PC-3 (cell line): Measurements from ENCODE around the gene NPC1. TPM values are rescaled to one million over a fixed set of nuclear protein-coding genes. Genes with fewer than 3 reads are reported as not detected.

Experiments
- ATAC-seq: fragments of 200-7000 bp; cut with Tn5 transposase; 2 replicates; pipeline ENCODE4 v1.9.1; 2020; ENCODE audit warnings: mild to moderate bottlenecking, moderate library complexity
- BruUV-seq: library from RNA; stranded (reverse); fragments of 400-500 nt; replicated peaks from 2 replicates; lab custom pipeline; 2021; lab: Mats Ljungman, UMichigan
- CTCF ChIA-PET: fragments of 300-600 bp; sonication (Branson Sonifier 250); formaldehyde crosslinking; loops from one replicate; lab custom pipeline; 2022; ENCODE audit warnings: antibody characterized with exemption; lab: Charles Lee
- POLR2A ChIA-PET: fragments of 300-600 bp; sonication (Branson Sonifier 250); formaldehyde crosslinking; loops from one replicate; lab custom pipeline; 2022; ENCODE audit warnings: antibody characterized with exemption; ENCODE audit not compliant: unreplicated experiment; lab: Charles Lee
- DNase-seq: peaks from one replicate; pipeline ENCODE4 v3.0.0-alpha.2; 2015
- H2AFZ ChIP-seq: fragments of 300-600 bp; sonication (generic); 2 replicates; pipeline ENCODE4 v1.6.0; 2016; ENCODE audit warnings: antibody characterized with exemption, low read length
- H3F3A ChIP-seq: fragments of 300-600 bp; sonication (generic); one replicate; pipeline ENCODE4 v1.6.0; 2017; ENCODE audit warnings: antibody characterized with exemption, low read length, control low read depth, mild to moderate bottlenecking; ENCODE audit not compliant: unreplicated experiment
- H3K27ac ChIP-seq: fragments of 300-600 bp; sonication (generic); 2 replicates; pipeline ENCODE4 v1.5.1; 2016; ENCODE audit warnings: mild to moderate bottlenecking, low read length
- H3K27me3 ChIP-seq: fragments of 300-600 bp; sonication (generic); 2 replicates; pipeline ENCODE4 v1.6.1; 2016; ENCODE audit warnings: low read length, mixed read lengths
- H3K36me3 ChIP-seq: fragments of 300-600 bp; sonication (generic); 2 replicates; pipeline ENCODE4 v1.6.1; 2016; ENCODE audit warnings: low read depth, mixed run types, low read length, mixed read lengths
- H3K4me1 ChIP-seq: fragments of 300-600 bp; sonication (generic); 2 replicates; pipeline ENCODE4 v1.5.1; 2016; ENCODE audit warnings: low read length; ENCODE audit not compliant: insufficient read depth
- H3K4me2 ChIP-seq: fragments of 300-600 bp; sonication (generic); 2 replicates; pipeline ENCODE4 v1.6.0; 2016; ENCODE audit warnings: low read length
- H3K4me3 ChIP-seq: fragments of 300-600 bp; sonication (generic); 2 replicates; pipeline ENCODE4 v1.5.1; 2016; ENCODE audit warnings: mild to moderate bottlenecking, low read length, mixed read lengths
- H3K79me2 ChIP-seq: fragments of 300-600 bp; sonication (generic); 2 replicates; pipeline ENCODE4 v1.6.1; 2017; ENCODE audit warnings: low read length, mixed read lengths
- H3K9ac ChIP-seq: fragments of 300-600 bp; sonication (generic); 2 replicates; pipeline ENCODE4 v1.6.0; 2016; ENCODE audit warnings: mild to moderate bottlenecking, low read length
- H3K9me2 ChIP-seq: fragments of 300-600 bp; sonication (generic); replicated peaks from 2 replicates; pipeline ENCODE4 v1.6.1; 2016; ENCODE audit warnings: mixed run types, low read length, mixed read lengths
- H3K9me3 ChIP-seq: fragments of 300-600 bp; sonication (generic); 2 replicates; pipeline ENCODE4 v1.6.1; 2016; ENCODE audit warnings: low read length, mixed read lengths
- H4K20me1 ChIP-seq: fragments of 300-600 bp; sonication (generic); 2 replicates; pipeline ENCODE4 v1.6.1; 2016; ENCODE audit warnings: low read length, mixed read lengths
- EZH2 ChIP-seq: fragments of 300-600 bp; sonication (generic); IDR thresholded peaks from one replicate; pipeline ENCODE4 v1.6.1; 2017; ENCODE audit warnings: antibody characterized with exemption, mild to moderate bottlenecking, low read length; ENCODE audit not compliant: unreplicated experiment
- EZH2phosphoT487 ChIP-seq: fragments of 300-600 bp; sonication (generic); IDR thresholded peaks from 2 replicates; pipeline ENCODE4 v1.6.1; 2018; ENCODE audit warnings: mild to moderate bottlenecking, antibody characterized with exemption, low read length, borderline replicate concordance
- intact Hi-C: fragments of 100-400 bp; cut with micrococcal nuclease; formaldehyde crosslinking; loops from 2 replicates; pipeline ENCODE4 v1.9.0; 2023
- total RNA-seq: library from RNA; depleted of rRNA; stranded (reverse); fragments of >200 nt; gene quantifications from 2 replicates; pipeline ENCODE4 v1.2.3, GENCODE V29; 2014
- TF ChIP-seq, protein P1 (sequence below): fragments of 300-600 bp; sonication (generic); conservative IDR thresholded peaks from 2 replicates; pipeline ENCODE4 v1.5.1; 2017; ENCODE audit warnings: antibody characterized with exemption, low read depth, mild to moderate bottlenecking, low read length

Gene NPC1
- total RNA-seq, 1 experiment from 2014 or later = 85.5 TPM

- no TSS peak for BruUV-seq
- POLR2A ChIA-PET = interaction anchor here (0.6 kb wide), 2 partner anchors 485 to 909 kb away, joined by 3 to 11 read pairs; no protein-coding TSS in a partner anchor
- H3K4me1 ChIP-seq = peaks cover 33% of the 10 kb centered on the region
These were observed 2.0 kb downstream of the NPC1 start for GRCh38 chr18:23584019-23584983.

GRCh38 chr18:23583071-23583865, 3.0 kb downstream of the NPC1 start:
- Histone ChIP-seq H3K9me3 (no peaks in the 10 kb centered on the region), H3K36me3 (no peaks in the 10 kb centered on the region; the same call in 1 of the 2 replicates), H3F3A (no peaks in the 10 kb centered on the region), H3K27ac (no peak overlapping the region), H3K4me2 (peak overlapping the region; percentile 91), H4K20me1 (peaks cover 37% of the 10 kb centered on the region), H3K4me3 (peak overlapping the region; percentile 40; the same call in 1 of the 2 replicates), H3K27me3 (no peaks in the 10 kb centered on the region), H2AFZ (no peak overlapping the region), H3K4me1 (peaks cover 33% of the 10 kb centered on the region), H3K9me2 (no peaks in the 10 kb centered on the region), H3K9ac (no peak overlapping the region), H3K79me2 (peaks cover 78% of the 10 kb centered on the region)
- ChIA-PET CTCF (no interaction called here), POLR2A (interaction anchor here (0.6 kb wide), 1 partner anchor 910 kb away, joined by 11 read pairs; no protein-coding TSS in a partner anchor)
- intact Hi-C loops = no loop called here
- ATAC-seq (no peak), DNase-seq (no peak)
- TF ChIP-seq EZH2phosphoT487 (no peak), EZH2 (no peak)
- TF ChIP-seq, protein P1, sequence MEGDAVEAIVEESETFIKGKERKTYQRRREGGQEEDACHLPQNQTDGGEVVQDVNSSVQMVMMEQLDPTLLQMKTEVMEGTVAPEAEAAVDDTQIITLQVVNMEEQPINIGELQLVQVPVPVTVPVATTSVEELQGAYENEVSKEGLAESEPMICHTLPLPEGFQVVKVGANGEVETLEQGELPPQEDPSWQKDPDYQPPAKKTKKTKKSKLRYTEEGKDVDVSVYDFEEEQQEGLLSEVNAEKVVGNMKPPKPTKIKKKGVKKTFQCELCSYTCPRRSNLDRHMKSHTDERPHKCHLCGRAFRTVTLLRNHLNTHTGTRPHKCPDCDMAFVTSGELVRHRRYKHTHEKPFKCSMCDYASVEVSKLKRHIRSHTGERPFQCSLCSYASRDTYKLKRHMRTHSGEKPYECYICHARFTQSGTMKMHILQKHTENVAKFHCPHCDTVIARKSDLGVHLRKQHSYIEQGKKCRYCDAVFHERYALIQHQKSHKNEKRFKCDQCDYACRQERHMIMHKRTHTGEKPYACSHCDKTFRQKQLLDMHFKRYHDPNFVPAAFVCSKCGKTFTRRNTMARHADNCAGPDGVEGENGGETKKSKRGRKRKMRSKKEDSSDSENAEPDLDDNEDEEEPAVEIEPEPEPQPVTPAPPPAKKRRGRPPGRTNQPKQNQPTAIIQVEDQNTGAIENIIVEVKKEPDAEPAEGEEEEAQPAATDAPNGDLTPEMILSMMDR = no peak
- no TSS peak for BruUV-seq

More at GRCh38 chr18:23584019-23584983, 2.0 kb downstream of the NPC1 start:
- H3K27ac ChIP-seq = no peak overlapping the region
- peak overlapping the region; percentile 40; the same call in 1 of the 2 replicates for H3K4me3 ChIP-seq
- TF ChIP-seq EZH2phosphoT487 = no peak
- TF ChIP-seq, protein P1 = no peak
- no peak for TF ChIP-seq EZH2
- H3K36me3 ChIP-seq = no peaks in the 10 kb centered on the region; the same call in 1 of the 2 replicates
- H2AFZ ChIP-seq = no peak overlapping the region
- peaks cover 30% of the 10 kb centered on the region for H4K20me1 ChIP-seq
- peaks cover 68% of the 10 kb centered on the region for H3K79me2 ChIP-seq
- H3K9me3 ChIP-seq = no peaks in the 10 kb centered on the region
- peak overlapping the region; percentile 95; the same call in 1 of the 2 replicates for H3K9ac ChIP-seq
- DNase-seq (no peak), ATAC-seq (no peak)
- H3K9me2 ChIP-seq = no peaks in the 10 kb centered on the region
- no peaks in the 10 kb centered on the region for H3K27me3 ChIP-seq
- H3F3A ChIP-seq = no peaks in the 10 kb centered on the region
- H3K4me2 ChIP-seq = peak overlapping the region; percentile 91
- intact Hi-C loops = no loop called here
- CTCF ChIA-PET = no interaction called here
